SK-N-SH treated with all-trans-retinoic acid at 6 μM for 48 hours (cell line): ENCODE data around the gene CAMSAP2.

Experiments
- ATAC-seq: fragments of 200-7000 bp; cut with Tn5 transposase; 3 replicates; pipeline ENCODE4 v1.9.1; 2020; ENCODE audit warnings: mild to moderate bottlenecking, moderate library complexity
- ARNTL ChIP-seq: fragments of 450-650 bp; formaldehyde crosslinking; IDR thresholded peaks from 2 replicates; pipeline ENCODE4 v1.5.0; 2020; ENCODE audit warnings: low read depth, mild to moderate bottlenecking, moderate library complexity, borderline replicate concordance
- BACH2 ChIP-seq: fragments of 250-450 bp; sonication (Bioruptor Pico); IDR thresholded peaks from 2 replicates; pipeline ENCODE4 v1.9.0; 2021; ENCODE audit warnings: mild to moderate bottlenecking, borderline replicate concordance
- CREB5 ChIP-seq: fragments of 250-450 bp; sonication (Bioruptor Pico); IDR thresholded peaks from 2 replicates; pipeline ENCODE4 v1.5.1; 2020; ENCODE audit warnings: low read depth, mild to moderate bottlenecking, moderate library complexity
- CSDC2 ChIP-seq: fragments of 250-450 bp; sonication (Bioruptor Pico); IDR thresholded peaks from 2 replicates; pipeline ENCODE4 v1.5.0; 2020; ENCODE audit warnings: mild to moderate bottlenecking, moderate library complexity
- CSRNP3 ChIP-seq: fragments of 250-450 bp; sonication (Bioruptor Pico); IDR thresholded peaks from 2 replicates; pipeline ENCODE4 v1.5.1; 2021; ENCODE audit warnings: mild to moderate bottlenecking, moderate library complexity
- ESRRG ChIP-seq: fragments of 250-450 bp; sonication (Bioruptor Pico); IDR thresholded peaks from 2 replicates; pipeline ENCODE4 v1.6.1; 2021; ENCODE audit warnings: mild to moderate bottlenecking
- ISL1 ChIP-seq: fragments of 250-450 bp; sonication (Bioruptor Pico); IDR thresholded peaks from 2 replicates; pipeline ENCODE4 v2.1.2; 2022; ENCODE audit warnings: mild to moderate bottlenecking, moderate library complexity
- OSR1 ChIP-seq: fragments of 250-450 bp; sonication (Bioruptor Pico); IDR thresholded peaks from 2 replicates; pipeline ENCODE4 v1.8.0; 2022; ENCODE audit warnings: moderate library complexity, mild to moderate bottlenecking, inconsistent platforms
- PATZ1 ChIP-seq: fragments of 250-450 bp; sonication (Bioruptor Pico); IDR thresholded peaks from 2 replicates; pipeline ENCODE4 v1.8.0; 2020; ENCODE audit warnings: mild to moderate bottlenecking, moderate library complexity, borderline replicate concordance
- POU6F1 ChIP-seq: fragments of 250-450 bp; sonication (Bioruptor Pico); IDR thresholded peaks from 2 replicates; pipeline ENCODE4 v1.8.0; 2021; ENCODE audit warnings: low read depth, mild to moderate bottlenecking, moderate library complexity, borderline replicate concordance
- PPARA ChIP-seq: fragments of 250-450 bp; sonication (Bioruptor Pico); IDR thresholded peaks from 2 replicates; pipeline ENCODE4 v1.5.0; 2020; ENCODE audit warnings: mild to moderate bottlenecking, borderline replicate concordance
- RARB ChIP-seq: fragments of 250-450 bp; sonication (Bioruptor Pico); IDR thresholded peaks from 2 replicates; pipeline ENCODE4 v1.8.0; 2021; ENCODE audit warnings: mild to moderate bottlenecking, moderate library complexity
- SNAI2 ChIP-seq: fragments of 250-450 bp; sonication (Bioruptor Pico); IDR thresholded peaks from 2 replicates; pipeline ENCODE4 v1.5.0; 2020; ENCODE audit warnings: mild to moderate bottlenecking, moderate library complexity
- TOX ChIP-seq: fragments of 250-450 bp; sonication (Bioruptor Pico); IDR thresholded peaks from 2 replicates; pipeline ENCODE4 v1.8.0; 2021; ENCODE audit warnings: mild to moderate bottlenecking, moderate library complexity, borderline replicate concordance
- TSHZ2 ChIP-seq: fragments of 250-450 bp; sonication (Bioruptor Pico); IDR thresholded peaks from 2 replicates; pipeline ENCODE4 v1.5.0; 2020; ENCODE audit warnings: mild to moderate bottlenecking, moderate library complexity
- ZC3H10 ChIP-seq: fragments of 250-450 bp; sonication (Bioruptor Pico); IDR thresholded peaks from 2 replicates; pipeline ENCODE4 v1.5.1; 2021; ENCODE audit warnings: mild to moderate bottlenecking, moderate library complexity
- ZFP3 ChIP-seq: fragments of 250-450 bp; sonication (Bioruptor Pico); IDR thresholded peaks from 2 replicates; pipeline ENCODE4 v1.5.0; 2020; ENCODE audit warnings: mild to moderate bottlenecking, moderate library complexity
- ZFP30 ChIP-seq: fragments of 450-650 bp; formaldehyde crosslinking; IDR thresholded peaks from 2 replicates; pipeline ENCODE4 v1.5.0; 2022; ENCODE audit warnings: mild to moderate bottlenecking, moderate library complexity
- ZNF565 ChIP-seq: fragments of 450-650 bp; formaldehyde crosslinking; conservative IDR thresholded peaks from 2 replicates; pipeline ENCODE4 v1.5.0; 2020; ENCODE audit warnings: low read depth, mild to moderate bottlenecking, moderate library complexity
- ZNF70 ChIP-seq: fragments of 450-650 bp; formaldehyde crosslinking; IDR thresholded peaks from 2 replicates; pipeline ENCODE4 v1.5.0; 2020; ENCODE audit warnings: mild to moderate bottlenecking, moderate library complexity
- ZNF8 ChIP-seq: fragments of 450-650 bp; formaldehyde crosslinking; IDR thresholded peaks from 2 replicates; pipeline ENCODE4 v1.5.0; 2020; ENCODE audit warnings: mild to moderate bottlenecking, moderate library complexity

CAMSAP2 gene

GRCh38 chr1:200892546-200892945 is 153.9 kb downstream of the CAMSAP2 start:
- no peak for TF ChIP-seq PPARA (CRISPR knock-in tag)
- TF ChIP-seq ZFP3 (CRISPR knock-in tag): no peak
- no peak for TF ChIP-seq RARB (CRISPR knock-in tag)
- TF ChIP-seq ARNTL: no peak
- TF ChIP-seq OSR1 (CRISPR knock-in tag): no peak
- TF ChIP-seq POU6F1 (CRISPR knock-in tag): no peak
- no peak for TF ChIP-seq PATZ1 (CRISPR knock-in tag)
- TF ChIP-seq BACH2: no peak
- TF ChIP-seq CREB5 (CRISPR knock-in tag): no peak
- TF ChIP-seq SNAI2 (CRISPR knock-in tag): no peak
- TF ChIP-seq ZC3H10 (CRISPR knock-in tag): no peak
- TF ChIP-seq ZNF8 (CRISPR knock-in tag): no peak
- TF ChIP-seq ZNF565 (CRISPR knock-in tag): no peak
- no peak for TF ChIP-seq ZFP30
- no peak for TF ChIP-seq TSHZ2 (CRISPR knock-in tag)
- TF ChIP-seq CSDC2 (CRISPR knock-in tag): no peak
- no peak for TF ChIP-seq TOX (CRISPR knock-in tag)
- TF ChIP-seq CSRNP3 (CRISPR knock-in tag): no peak
- no peak for ATAC-seq

GRCh38 chr1:200892958-200893357 is 154.3 kb downstream of the CAMSAP2 start:
- TF ChIP-seq POU6F1 (CRISPR knock-in tag) (no peak), PATZ1 (CRISPR knock-in tag) (no peak), ESRRG (CRISPR knock-in tag) (no peak), ZNF70 (CRISPR knock-in tag) (no peak), CSRNP3 (CRISPR knock-in tag) (no peak), BACH2 (no peak), ISL1 (CRISPR knock-in tag) (no peak), ZNF565 (CRISPR knock-in tag) (no peak), ZFP30 (no peak), TSHZ2 (CRISPR knock-in tag) (no peak), ARNTL (no peak)
- ATAC-seq: no peak
